ENCODE measurements around the gene LCE1E. TPM values are rescaled to one million over a fixed set of nuclear protein-coding genes. Genes with fewer than 3 reads are reported as not detected.

The LCE1E gene
- polyA plus RNA-seq, 2 of the 4 experiments (the other 2 are of a cell fraction): not detected

DNA sequence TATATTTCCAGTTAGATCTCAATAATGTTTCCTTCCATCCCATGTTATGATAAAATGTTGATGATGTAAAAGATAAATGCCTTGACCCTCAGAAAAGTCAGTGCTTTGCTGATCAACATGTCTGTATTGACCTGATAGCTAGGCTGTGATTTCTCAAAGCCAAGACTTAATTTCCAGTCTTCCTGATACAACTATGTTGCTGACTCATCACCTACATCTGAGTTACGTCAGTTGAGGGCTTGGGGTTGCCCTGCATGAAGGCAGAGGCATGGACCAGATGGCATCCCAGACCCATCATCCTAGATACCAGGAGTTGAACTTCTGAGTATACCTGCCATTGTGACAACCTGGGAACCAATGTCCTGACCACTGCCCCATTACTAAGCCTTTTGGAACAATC, 15.3 kb downstream of the LCE1E start:
- H3K4me3 ChIP-seq: no peak overlapping the region
- H3K4me2 ChIP-seq: no peak overlapping the region
- no peak for DNase-seq (ENCODE audit: low read depth in 1 of 2, low spot score in 1 of 2)
- H3K9me3 ChIP-seq: no peaks in the 10 kb centered on the region
- ATAC-seq: no peak
- 8% methylated on average over 1 of the region's 1 CpG for WGBS (ENCODE audit: missing lambda C conversion rate)
- no peaks in the 10 kb centered on the region for H3K4me1 ChIP-seq
- FAIRE-seq: no peak
- TF ChIP-seq GATA3 (IDR thresholded peaks at IDR 0.05; ENCODE audit: borderline replicate concordance) (no peak), RCOR1 (IDR thresholded peaks at IDR 0.05; ENCODE audit: low read depth, low read length) (no peak), ZFP36 (IDR thresholded peaks at IDR 0.05; ENCODE audit: borderline replicate concordance, partially characterized antibody) (no peak), TP53 (CRISPR knock-in tag; IDR thresholded peaks at IDR 0.05) (no peak), MAFK (IDR thresholded peaks at IDR 0.05; ENCODE audit: partially characterized antibody) (peak; percentile 73), CBX8 (IDR thresholded peaks at IDR 0.05) (no peak), NR3C1 (IDR thresholded peaks at IDR 0.05) (no peak), HOXB13 (CRISPR knock-in tag; IDR thresholded peaks at IDR 0.05; ENCODE audit: low read depth) (no peak), FOSB (CRISPR knock-in tag; IDR thresholded peaks at IDR 0.05) (no peak)
- ChIA-PET CTCF (interaction anchor here (1.2 kb wide), 1 partner anchor 14 kb away, joined by 5 read pairs; no protein-coding TSS in a partner anchor), POLR2A (no interaction called here)
- H3K27ac ChIP-seq: no peak overlapping the region

DNA sequence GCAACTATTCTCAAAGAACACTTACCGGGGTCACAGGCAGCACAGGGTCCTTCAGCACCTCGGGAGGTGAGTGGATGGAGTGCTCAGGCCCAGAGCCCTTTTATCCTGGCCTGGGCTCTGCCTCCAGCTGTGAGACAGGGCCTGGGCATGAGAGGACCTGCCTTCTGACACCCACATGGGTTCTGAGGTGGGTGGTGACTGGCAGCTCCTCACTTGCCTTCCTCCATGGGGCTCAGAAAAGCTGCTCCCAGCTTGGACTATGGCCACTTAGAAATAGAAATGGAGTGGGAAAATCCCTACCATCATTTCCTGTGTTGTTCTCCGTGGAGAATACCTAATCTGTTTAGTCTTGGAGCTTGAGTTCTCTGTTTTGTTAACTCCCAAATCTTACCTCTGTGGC, 20.5 kb downstream of the LCE1E start, which contains the start of gene LCE1C:
Gene LCE1C (minus strand): TSS at position 76 of the 400 bp plus-strand sequence. CDS start 1,173 bp downstream, outside the sequence.
- Histone ChIP-seq H3K9me3 (no peaks in the 10 kb centered on the region), H3K4me1 (no peaks in the 10 kb centered on the region), H3K27ac (no peak within 1 kb of the TSS), H3K4me2 (no peak within 1 kb of the TSS), H3K4me3 (no peak within 1 kb of the TSS)
- DNase-seq (ENCODE audit: low read depth in 1 of 2, low spot score in 1 of 2) (no peak), ATAC-seq (no peak), FAIRE-seq (no peak)
- ChIA-PET CTCF (no interaction called here), POLR2A (no interaction called here)
- 0% methylated on average over 3 of the region's 3 CpGs for WGBS (ENCODE audit: missing lambda C conversion rate)
- TF ChIP-seq EHMT2 (IDR thresholded peaks at IDR 0.05; ENCODE audit: low read depth): no peak
- TF ChIP-seq GATA3 (IDR thresholded peaks at IDR 0.05; ENCODE audit: borderline replicate concordance): no peak
- no peak for TF ChIP-seq KDM1A (IDR thresholded peaks at IDR 0.05; ENCODE audit: low read depth)
- TF ChIP-seq, protein P1, sequence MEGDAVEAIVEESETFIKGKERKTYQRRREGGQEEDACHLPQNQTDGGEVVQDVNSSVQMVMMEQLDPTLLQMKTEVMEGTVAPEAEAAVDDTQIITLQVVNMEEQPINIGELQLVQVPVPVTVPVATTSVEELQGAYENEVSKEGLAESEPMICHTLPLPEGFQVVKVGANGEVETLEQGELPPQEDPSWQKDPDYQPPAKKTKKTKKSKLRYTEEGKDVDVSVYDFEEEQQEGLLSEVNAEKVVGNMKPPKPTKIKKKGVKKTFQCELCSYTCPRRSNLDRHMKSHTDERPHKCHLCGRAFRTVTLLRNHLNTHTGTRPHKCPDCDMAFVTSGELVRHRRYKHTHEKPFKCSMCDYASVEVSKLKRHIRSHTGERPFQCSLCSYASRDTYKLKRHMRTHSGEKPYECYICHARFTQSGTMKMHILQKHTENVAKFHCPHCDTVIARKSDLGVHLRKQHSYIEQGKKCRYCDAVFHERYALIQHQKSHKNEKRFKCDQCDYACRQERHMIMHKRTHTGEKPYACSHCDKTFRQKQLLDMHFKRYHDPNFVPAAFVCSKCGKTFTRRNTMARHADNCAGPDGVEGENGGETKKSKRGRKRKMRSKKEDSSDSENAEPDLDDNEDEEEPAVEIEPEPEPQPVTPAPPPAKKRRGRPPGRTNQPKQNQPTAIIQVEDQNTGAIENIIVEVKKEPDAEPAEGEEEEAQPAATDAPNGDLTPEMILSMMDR (IDR thresholded peaks at IDR 0.05): no peak
- no peak for TF ChIP-seq RNF2 (IDR thresholded peaks at IDR 0.05; ENCODE audit: borderline replicate concordance, low read depth)
- TF ChIP-seq KDM5A (IDR thresholded peaks at IDR 0.05): no peak
- TF ChIP-seq SMC3 (IDR thresholded peaks at IDR 0.05): no peak
- no peak for TF ChIP-seq FOSB (CRISPR knock-in tag; IDR thresholded peaks at IDR 0.05)
- TF ChIP-seq PHF8 (IDR thresholded peaks at IDR 0.05; ENCODE audit: borderline replicate concordance, low read depth): no peak
- TF ChIP-seq CEBPB (IDR thresholded peaks at IDR 0.05): no peak
- TF ChIP-seq, protein P2, sequence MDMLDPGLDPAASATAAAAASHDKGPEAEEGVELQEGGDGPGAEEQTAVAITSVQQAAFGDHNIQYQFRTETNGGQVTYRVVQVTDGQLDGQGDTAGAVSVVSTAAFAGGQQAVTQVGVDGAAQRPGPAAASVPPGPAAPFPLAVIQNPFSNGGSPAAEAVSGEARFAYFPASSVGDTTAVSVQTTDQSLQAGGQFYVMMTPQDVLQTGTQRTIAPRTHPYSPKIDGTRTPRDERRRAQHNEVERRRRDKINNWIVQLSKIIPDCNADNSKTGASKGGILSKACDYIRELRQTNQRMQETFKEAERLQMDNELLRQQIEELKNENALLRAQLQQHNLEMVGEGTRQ (IDR thresholded peaks at IDR 0.05): no peak
- TF ChIP-seq NPAS2 (CRISPR knock-in tag; IDR thresholded peaks at IDR 0.05; ENCODE audit: borderline replicate concordance): no peak
- no peak for TF ChIP-seq BHLHE40 (IDR thresholded peaks at IDR 0.05; ENCODE audit: low read depth, low read length)
- no peak for TF ChIP-seq TP53 (CRISPR knock-in tag; IDR thresholded peaks at IDR 0.05)

DNA sequence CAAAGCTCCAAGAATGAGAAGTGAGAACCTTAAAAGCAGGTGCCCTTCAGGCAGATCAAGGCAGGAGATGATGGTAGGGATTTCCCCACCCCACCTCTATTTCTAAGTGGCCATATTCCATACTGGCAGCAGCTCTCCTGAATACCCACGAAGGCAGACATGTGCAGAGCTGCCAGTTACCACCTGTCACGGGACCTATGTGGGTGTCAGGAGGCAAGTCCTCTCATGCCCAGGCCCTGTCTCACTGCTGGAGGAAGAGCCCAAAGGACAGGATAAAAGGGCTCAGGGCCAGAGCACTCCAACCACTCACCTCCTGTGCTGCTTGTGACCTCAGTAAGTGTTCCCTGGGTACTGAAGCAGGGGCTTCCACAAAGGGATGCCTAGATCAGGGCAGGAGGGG, 25.0 kb downstream of the LCE1E start:
- H3K4me2 ChIP-seq: no peak overlapping the region
- H3K9me3 ChIP-seq: no peaks in the 10 kb centered on the region
- no peak for FAIRE-seq
- no peaks in the 10 kb centered on the region for H3K4me1 ChIP-seq
- TF ChIP-seq, protein P3, sequence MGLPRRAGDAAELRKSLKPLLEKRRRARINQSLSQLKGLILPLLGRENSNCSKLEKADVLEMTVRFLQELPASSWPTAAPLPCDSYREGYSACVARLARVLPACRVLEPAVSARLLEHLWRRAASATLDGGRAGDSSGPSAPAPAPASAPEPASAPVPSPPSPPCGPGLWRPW (IDR thresholded peaks at IDR 0.05): no peak
- TF ChIP-seq, protein P4, sequence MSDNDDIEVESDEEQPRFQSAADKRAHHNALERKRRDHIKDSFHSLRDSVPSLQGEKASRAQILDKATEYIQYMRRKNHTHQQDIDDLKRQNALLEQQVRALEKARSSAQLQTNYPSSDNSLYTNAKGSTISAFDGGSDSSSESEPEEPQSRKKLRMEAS (IDR thresholded peaks at IDR 0.05): no peak
- TF ChIP-seq NPAS2 (CRISPR knock-in tag; IDR thresholded peaks at IDR 0.05; ENCODE audit: borderline replicate concordance): no peak
- TF ChIP-seq, protein P2 (IDR thresholded peaks at IDR 0.05): no peak
- TF ChIP-seq MYC (IDR thresholded peaks at IDR 0.05; ENCODE audit: borderline replicate concordance, low read length): no peak
- TF ChIP-seq HDAC2 (IDR thresholded peaks at IDR 0.05): no peak
- TF ChIP-seq HOXB5 (CRISPR knock-in tag; IDR thresholded peaks at IDR 0.05): no peak
- TF ChIP-seq EHF (CRISPR knock-in tag; IDR thresholded peaks at IDR 0.05): no peak
- TF ChIP-seq ZNF302 (CRISPR knock-in tag; IDR thresholded peaks at IDR 0.05): no peak
- no peak for TF ChIP-seq CEBPB (IDR thresholded peaks at IDR 0.05)
- TF ChIP-seq ZSCAN20 (CRISPR knock-in tag; IDR thresholded peaks at IDR 0.05): no peak
- TF ChIP-seq, protein P5, sequence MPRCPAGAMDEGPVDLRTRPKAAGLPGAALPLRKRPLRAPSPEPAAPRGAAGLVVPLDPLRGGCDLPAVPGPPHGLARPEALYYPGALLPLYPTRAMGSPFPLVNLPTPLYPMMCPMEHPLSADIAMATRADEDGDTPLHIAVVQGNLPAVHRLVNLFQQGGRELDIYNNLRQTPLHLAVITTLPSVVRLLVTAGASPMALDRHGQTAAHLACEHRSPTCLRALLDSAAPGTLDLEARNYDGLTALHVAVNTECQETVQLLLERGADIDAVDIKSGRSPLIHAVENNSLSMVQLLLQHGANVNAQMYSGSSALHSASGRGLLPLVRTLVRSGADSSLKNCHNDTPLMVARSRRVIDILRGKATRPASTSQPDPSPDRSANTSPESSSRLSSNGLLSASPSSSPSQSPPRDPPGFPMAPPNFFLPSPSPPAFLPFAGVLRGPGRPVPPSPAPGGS (IDR thresholded peaks at IDR 0.05): no peak
- TF ChIP-seq HOXB13 (CRISPR knock-in tag; IDR thresholded peaks at IDR 0.05; ENCODE audit: low read depth): no peak
- ChIA-PET CTCF (no interaction called here), POLR2A (no interaction called here)
- H3K27ac ChIP-seq: no peak overlapping the region
- ATAC-seq: no peak
- H3K4me3 ChIP-seq: no peak overlapping the region
- WGBS (ENCODE audit: missing lambda C conversion rate): 8% methylated on average over 2 of the region's 2 CpGs
- no peak for DNase-seq (ENCODE audit: low read depth in 1 of 2, low spot score in 1 of 2)
